ENCODE data around the gene ATXN10. TPM values are rescaled to one million over a fixed set of nuclear protein-coding genes. Genes with fewer than 3 reads are reported as not detected.

Gene ATXN10
- total RNA-seq, 1 donor from 2014 or later: 125 TPM

- H3K4me3 ChIP-seq: peak overlapping the region; percentile 89
- no peak for ATAC-seq
Measured at GRCh38 chr22:45670981-45671782, 452 bp upstream of the ATXN10 start.

GRCh38 chr22:45672564-45673481, 1.2 kb downstream of the ATXN10 start:
- Histone ChIP-seq H3K27ac (peak overlapping the region; percentile 88), H3K4me1 (peaks cover 15% of the 10 kb centered on the region)

More at GRCh38 chr22:45670981-45671782, 452 bp upstream of the ATXN10 start:
- Histone ChIP-seq H3K36me3 (no peaks in the 10 kb centered on the region), H3K9me3 (no peaks in the 10 kb centered on the region), H3K4me1 (peaks cover 15% of the 10 kb centered on the region), H3K27ac (peak overlapping the region; percentile 88), H3K27me3 (no peaks in the 10 kb centered on the region)
- intact Hi-C loops (cut with DNase I): no loop called here
- TF ChIP-seq CTCF (IDR thresholded peaks at IDR 0.05): no peak
- DNase-seq: no peak

DNA sequence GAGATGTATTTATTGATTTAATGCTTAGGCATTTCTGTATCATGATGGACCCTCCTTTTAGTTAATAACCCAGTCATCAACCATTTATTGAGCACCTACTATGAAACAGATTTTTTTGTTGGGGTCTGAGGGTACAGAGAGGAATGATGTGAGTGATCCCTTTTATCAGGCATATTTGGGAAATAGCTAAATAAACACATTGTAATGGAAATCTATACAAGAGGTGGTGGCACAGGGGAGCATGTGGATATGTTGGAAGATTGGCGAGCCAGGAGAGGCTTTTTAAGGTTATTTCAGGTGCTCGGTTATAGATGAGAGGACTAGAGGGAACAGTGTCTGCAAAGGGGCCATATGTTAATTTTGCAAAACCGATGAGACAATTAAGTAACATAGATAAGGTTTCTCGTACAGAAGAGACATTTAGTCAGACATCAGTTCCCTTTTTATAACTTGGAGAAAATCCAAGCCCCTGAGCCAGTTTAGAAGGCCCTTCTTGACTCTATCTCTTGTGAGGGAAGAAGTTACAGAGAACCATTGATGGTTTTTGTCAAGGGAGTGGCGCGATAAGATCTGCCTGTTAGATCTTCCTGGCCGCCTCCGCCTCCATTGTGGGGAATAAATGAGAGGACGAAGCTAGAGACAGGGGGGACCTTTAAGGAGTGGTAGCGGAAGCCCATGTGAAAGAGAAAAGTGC, 2.0 kb downstream of the ATXN10 start:
- intact Hi-C loops (cut with DNase I): no loop called here
- Histone ChIP-seq H3K36me3 (no peaks in the 10 kb centered on the region), H3K4me1 (peaks cover 15% of the 10 kb centered on the region), H3K27ac (peak overlapping the region; percentile 88), H3K9me3 (no peaks in the 10 kb centered on the region), H3K4me3 (peak overlapping the region; percentile 89), H3K27me3 (no peaks in the 10 kb centered on the region)
- DNase-seq (no peak), ATAC-seq (no peak)
- TF ChIP-seq CTCF (IDR thresholded peaks at IDR 0.05): no peak

More at GRCh38 chr22:45672564-45673481, 1.2 kb downstream of the ATXN10 start:
- Histone ChIP-seq H3K36me3 (no peaks in the 10 kb centered on the region), H3K4me3 (peak overlapping the region; percentile 89), H3K9me3 (no peaks in the 10 kb centered on the region), H3K27me3 (no peaks in the 10 kb centered on the region)
- ATAC-seq (peak; percentile 48), DNase-seq (no peak)
- intact Hi-C loops (cut with DNase I): no loop called here
- no peak for TF ChIP-seq CTCF (IDR thresholded peaks at IDR 0.05)

DNA sequence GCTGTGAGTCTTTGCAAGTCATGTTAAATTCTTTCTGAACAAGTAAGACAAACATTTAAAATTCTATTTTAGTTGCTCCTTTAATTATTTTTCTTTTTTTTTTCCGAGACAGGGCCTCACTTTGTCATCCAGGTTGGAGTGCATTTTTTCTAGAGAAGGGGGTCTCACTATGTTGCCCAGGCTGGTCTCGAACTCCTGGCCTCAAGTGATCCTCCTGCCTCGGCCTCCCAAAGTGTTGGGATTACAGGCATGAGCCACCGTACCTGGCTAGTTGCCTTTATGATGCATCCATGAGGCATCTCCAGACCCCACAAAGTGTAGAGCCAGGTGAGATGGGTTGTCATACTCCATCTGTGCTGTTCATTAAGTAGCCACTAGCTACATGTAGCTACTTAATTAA, 4.4 kb downstream of the ATXN10 start:
- TF ChIP-seq CTCF (IDR thresholded peaks at IDR 0.05): no peak
- H3K36me3 ChIP-seq: no peaks in the 10 kb centered on the region
- H3K4me1 ChIP-seq: peaks cover 20% of the 10 kb centered on the region
- no peak overlapping the region for H3K27ac ChIP-seq
- no peak overlapping the region for H3K4me3 ChIP-seq
- ATAC-seq (no peak), DNase-seq (no peak)
- no peaks in the 10 kb centered on the region for H3K9me3 ChIP-seq
- no peaks in the 10 kb centered on the region for H3K27me3 ChIP-seq
- intact Hi-C loops (cut with DNase I): no loop called here

DNA sequence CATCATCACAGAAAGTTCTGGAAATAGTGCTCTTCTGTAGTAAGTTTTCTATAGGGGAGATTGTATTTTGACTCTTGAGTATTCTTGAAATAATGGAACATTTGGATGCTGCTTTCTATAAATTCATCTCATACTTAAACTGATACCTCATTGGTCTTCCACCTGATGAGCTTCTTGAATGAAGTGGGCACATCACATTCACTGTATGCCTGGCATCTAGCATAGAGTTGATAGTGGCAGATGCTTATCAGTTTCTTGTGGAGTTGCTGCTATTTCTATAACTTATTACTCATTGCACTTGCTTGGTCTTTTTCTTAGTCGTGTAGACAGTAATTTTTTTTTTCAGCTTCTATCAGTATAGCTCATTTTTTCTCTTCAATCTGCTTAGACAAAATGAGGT, 5.4 kb downstream of the ATXN10 start:
- Histone ChIP-seq H3K4me3 (no peak overlapping the region), H3K27ac (no peak overlapping the region), H3K4me1 (peaks cover 25% of the 10 kb centered on the region), H3K9me3 (no peaks in the 10 kb centered on the region), H3K36me3 (no peaks in the 10 kb centered on the region), H3K27me3 (no peaks in the 10 kb centered on the region)
- TF ChIP-seq CTCF (IDR thresholded peaks at IDR 0.05): no peak
- ATAC-seq (no peak), DNase-seq (no peak)
- intact Hi-C loops (cut with DNase I): no loop called here
